ENCODE results near the gene MCOLN3.
"Not testable (repeated sequence)": the region's sequence is repeated elsewhere in the genome, so short reads cannot be mapped to it uniquely, and the experiment has no call there.

The MCOLN3 gene

DNA sequence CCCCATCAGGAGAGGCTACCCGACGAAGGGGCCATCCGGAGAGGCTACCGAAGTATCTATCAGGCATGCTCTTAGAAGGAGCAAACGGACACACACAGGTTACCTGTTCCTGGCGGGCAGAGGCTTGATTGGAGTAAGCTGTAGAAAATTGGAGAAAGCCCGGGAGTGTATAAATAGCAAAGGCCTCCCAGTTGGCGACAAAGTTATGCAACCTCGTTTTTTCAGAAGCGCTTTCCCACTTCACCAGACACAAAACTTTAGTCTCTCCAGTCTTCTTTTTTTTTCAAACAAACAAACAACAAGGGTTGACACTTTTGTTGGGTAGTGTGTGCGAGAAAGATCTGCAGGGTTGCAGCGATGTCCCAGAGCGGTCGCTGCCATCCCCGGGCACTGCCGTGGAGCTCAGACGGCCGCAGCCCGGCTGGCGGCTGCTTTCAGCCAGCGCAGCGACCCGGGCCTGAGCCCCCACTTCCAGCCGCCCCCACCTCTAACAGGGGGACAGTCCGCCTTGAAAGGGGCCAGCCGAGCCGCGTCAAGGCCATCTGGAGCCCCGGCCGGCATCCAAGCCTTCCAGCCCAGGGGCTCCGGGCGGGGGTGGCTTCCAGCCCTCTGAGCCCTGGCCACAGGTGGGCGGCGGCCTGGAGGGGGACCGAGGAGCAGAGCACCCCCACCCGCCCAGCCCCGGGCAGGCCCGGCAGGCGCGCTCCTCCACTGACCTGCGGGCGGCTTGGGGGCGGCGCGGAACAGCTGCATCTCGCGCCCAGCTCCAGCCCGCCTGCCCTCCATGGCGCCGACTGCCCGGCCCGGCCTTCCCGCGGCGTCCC lies 616 bp downstream of the MCOLN3 start:
- DNase-seq, result peak in 1 of 2 experiments; percentile 31

DNA sequence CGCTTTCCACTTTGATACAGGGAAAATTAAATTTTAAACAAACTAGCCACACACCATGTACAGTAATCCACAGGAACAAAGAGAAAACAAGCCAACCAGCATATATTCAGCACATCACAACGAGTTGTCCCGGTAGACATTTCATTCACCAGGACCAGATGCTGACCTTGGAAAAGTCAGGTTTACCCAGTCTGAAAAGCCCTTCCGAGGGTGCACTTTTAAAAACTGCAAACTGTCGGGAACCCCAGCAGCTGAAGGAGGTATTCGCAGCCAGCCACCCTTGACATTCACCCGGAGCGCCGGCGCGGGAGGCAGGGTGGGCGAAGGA lies 1.2 kb downstream of the MCOLN3 start:
- DNase-seq, result no peak

DNA sequence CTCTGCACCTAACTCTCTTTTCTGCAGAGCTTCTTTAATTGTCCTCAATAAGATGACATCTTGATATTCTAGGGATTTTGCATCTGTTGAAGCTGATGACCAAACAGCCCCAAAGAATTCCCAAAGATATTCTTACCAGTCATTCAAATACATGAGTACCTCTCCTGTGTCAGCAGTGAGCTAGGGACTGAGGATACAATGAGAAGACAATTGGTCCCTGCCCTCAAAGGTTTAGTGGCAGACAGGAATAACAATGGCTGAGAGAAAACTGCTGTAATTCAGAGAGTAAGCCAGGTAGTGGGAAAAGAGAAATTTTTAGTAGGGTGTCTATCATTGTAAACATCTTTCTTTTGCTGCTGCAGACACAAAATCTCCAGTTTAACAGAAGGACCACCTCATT lies 5.9 kb downstream of the MCOLN3 start:
- no peak for DNase-seq

- DNase-seq, result no peak
These were observed 6.5 kb downstream of the MCOLN3 start for GRCh38 chr1:85041793-85042192.

- DNase-seq, result no peak
These were observed 15.1 kb downstream of the MCOLN3 start for GRCh38 chr1:85033221-85033620.

DNA sequence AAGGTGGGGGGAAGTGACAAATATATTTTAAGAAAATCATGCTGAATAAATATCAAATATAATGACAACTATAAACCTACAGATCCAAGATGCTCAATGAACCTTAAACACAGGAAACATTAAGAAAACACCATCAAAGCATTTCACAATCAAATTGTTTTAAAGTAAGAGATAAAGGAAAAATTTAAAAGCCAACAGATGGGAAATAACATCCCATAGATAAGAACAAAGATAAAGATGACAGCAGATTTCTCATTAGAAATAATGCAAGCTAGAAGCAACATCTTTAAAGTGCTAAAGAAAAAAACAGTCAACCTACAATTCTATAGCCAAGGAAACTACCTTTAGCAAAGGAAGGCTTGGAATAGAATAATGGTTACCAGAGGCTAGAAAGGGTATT lies 17.8 kb downstream of the MCOLN3 start:
- DNase-seq, result no peak

- no peak for DNase-seq
These were observed 20.1 kb downstream of the MCOLN3 start for GRCh38 chr1:85028151-85028550.

DNA sequence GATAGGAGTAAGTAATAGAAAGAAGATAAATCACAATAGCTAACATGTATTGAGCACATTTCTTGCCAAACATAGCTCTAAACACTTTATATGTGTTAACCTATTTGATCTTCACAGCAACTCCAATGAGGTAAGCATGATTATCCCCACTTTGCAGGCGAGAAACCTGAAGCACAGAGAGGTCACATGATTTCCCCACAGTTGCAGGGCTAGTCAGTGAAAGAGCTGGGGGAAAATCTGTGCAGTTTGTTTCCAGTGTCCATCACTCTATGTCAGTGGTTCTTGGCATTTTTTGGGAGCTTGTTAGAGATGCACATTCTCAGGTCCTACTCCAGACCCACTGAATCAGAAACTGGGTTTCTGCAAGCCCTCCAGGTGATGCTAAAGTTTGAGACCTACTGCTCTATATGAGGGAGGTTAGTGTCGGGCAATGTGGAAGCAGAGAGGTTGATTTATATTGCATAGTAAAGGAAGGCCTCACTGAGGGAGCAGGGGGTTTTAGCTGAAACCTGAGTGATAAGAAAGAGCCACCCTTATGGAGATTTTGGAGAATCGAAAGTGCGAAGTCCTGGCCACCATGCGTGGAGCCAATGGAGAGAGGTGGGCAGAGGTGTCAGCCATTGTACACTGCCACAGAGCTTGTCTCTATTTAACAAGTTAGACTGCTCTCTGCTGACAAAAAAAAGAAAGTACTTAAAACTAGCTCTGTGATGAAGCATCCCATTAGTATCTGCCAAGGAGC lies 20.9 kb downstream of the MCOLN3 start:
- peak in 1 of 2 experiments; percentile 3 for DNase-seq

DNA sequence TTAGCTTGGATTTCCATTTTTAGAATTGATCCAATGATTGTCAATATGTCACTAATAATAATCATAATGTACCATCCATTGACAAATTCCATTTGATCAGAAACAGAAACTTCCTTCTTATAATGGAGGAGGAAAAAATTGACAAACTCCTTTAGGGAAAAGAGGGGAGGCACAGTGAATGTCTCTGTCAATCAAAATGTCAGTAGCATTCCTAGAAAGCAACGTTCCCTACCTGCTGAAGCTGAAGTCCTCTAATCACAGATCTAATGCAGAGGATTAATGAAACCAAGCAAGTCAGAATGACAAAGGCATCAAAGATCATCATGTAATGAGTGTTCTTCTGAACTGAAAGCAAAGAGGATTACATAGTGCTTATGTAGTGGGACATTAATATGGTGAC lies 22.4 kb downstream of the MCOLN3 start:
- DNase-seq, result no peak

DNA sequence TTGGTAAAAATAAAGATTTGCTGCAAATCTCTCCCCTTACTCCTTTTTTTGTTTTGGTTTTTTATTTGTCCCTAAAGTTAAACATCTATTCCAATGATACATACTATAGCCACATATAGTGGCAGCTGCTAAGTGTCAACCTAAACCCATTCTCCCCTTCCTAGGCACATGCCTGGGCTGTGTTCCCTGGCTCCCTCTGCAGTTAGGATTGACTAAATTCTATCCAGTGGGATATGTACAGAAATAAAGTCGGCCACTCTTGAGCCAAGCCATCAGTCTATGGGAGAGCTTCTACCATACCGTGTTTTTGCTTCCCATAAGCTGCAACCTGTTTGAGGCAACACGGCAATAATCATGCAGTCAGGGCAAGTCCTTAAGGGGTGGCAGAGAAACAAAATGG lies 23.6 kb downstream of the MCOLN3 start:
- no peak for DNase-seq

DNA sequence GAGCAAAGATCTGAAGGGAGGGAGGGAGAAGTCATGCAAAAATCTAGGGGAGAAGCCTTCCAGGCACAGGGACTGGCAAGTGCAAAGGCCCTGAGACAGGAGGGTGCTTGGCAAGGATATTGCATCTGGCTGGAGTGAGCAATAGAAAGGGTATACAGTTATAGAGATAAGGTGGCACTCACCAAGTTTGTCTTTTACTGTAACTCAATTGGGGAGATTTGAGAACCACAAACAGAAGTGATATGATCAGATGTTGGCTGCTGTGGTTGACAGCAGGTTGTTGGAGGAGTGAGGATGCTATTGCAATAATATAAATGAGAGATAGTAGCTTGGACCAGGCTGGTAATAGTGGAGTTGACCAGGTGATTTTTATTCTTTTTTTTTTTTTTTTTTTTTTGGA lies 25.6 kb downstream of the MCOLN3 start:
- DNase-seq, result no peak

GRCh38 chr1:85019994-85020393 lies 28.3 kb downstream of the MCOLN3 start:
- no peak for DNase-seq

DNA sequence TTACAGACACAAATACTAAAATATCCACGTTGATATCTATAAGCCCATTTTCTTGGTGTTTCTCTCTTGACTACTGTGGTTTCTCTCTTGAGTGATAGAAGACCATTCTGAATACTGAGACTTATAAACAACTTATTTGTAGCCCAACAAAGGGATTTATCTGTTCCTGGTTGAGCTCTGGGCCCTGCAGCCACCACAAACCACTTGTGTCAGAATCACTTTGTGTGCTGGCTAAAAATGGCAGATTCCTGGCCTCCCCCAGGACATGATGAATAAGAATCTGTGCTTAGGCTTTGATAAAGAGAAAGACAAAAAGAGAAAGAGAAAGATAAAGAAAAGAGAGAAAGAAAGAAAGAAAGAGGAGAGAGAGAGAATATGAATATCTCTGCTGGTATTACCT lies 32.5 kb downstream of the MCOLN3 start:
- DNase-seq, result no peak

- DNase-seq, result not testable (repeated sequence)
These were observed 42.7 kb downstream of the MCOLN3 start for GRCh38 chr1:85005641-85006040.

DNA sequence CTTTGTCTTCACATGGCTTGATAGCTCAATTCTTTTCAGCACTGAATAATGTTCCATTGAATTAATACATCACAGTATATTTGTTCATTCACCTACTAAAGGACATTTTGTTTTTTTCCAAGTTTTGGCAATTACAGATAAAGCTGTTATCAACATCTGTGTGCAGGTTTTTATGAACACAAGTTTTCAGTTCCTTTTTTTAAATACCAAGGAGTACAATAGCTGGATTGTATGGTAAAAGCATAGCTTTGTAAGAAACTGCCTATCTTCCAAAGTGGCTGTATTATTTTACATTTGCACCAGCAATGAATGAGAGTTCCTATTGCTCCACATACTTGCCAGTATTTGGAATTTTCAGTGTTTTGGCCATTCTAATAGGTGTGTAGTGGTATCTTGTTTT lies 46.6 kb downstream of the MCOLN3 start:
- DNase-seq, result no peak

DNA sequence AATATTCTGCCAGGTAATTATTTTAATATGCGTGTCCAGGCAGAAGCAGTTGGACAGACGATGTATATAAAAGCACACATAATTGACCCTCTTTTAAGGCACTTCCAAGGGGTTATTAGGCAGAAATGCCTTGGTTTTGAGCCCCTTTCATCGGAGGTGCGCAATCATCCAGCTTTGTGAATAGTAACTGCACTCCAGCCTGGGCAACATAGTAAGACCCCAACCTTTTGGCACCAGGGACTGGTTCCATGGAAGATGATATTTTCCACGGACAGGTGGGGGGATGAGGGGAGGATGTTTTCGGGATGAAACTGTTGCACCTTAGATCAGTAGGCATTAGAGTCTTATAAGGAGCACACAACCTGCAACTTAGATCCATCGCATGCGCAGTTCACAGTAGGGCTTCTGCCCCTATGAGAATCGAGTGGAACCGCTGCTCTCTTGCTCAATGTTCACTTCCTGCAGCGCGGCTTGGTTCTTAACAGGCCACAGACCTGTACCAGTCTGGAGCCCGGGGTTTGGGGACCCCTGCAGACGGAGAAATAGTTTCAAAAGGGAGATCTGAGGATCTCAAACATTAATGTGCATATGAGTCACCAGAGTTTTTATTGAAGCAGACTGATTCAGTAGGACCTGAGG lies 49.5 kb downstream of the MCOLN3 start:
- DNase-seq, result no peak

GRCh38 chr1:84997667-84998600 lies 50.4 kb downstream of the MCOLN3 start:
- DNase-seq, result peak in 1 of 2 experiments; percentile 25

GRCh38 chr1:84996846-84997666 lies 51.2 kb downstream of the MCOLN3 start, which contains the start of gene MCOLN2:
TSS of gene MCOLN2 (minus strand) at chr1:84997113. CDS start at chr1:84996872, 241 bp downstream.
- peak; percentile 27 to 58 for DNase-seq

GRCh38 chr1:84995484-84996334 lies 52.6 kb downstream of the MCOLN3 start:
- no peak for DNase-seq

- no peak for DNase-seq
These were observed 57.0 kb downstream of the MCOLN3 start for GRCh38 chr1:84991097-84991920.

Measured in NCI-H524 (cell line).